GM18505 (cell line): ENCODE results near the gene SLC25A43.
"Not testable (repeated sequence)": the region's sequence is repeated elsewhere in the genome, so short reads cannot be mapped to it uniquely, and the experiment has no call there.

Source experiments
- ATAC-seq: cut with Tn5 transposase; IDR thresholded peaks from one replicate; pipeline ENCODE4 v1.9.1; 2021; ENCODE audit not compliant: unreplicated experiment
- POLR2A ChIP-seq: IDR thresholded peaks from 4 replicates; pipeline ENCODE4 v1.6.1; 2011; ENCODE audit warnings: borderline replicate concordance; ENCODE audit not compliant: insufficient read depth, insufficient read length; ENCODE audit errors: extremely low read depth

The SLC25A43 gene

GRCh38 chrX:119398974-119399771, at the start of gene SLC25A43:
Gene SLC25A43 (plus strand): TSS chrX:119399336. CDS start chrX:119399404, 68 bp downstream.
- peak; percentile 70 for TF ChIP-seq POLR2A
- peak; percentile 78 for ATAC-seq

GRCh38 chrX:119359618-119360382, 39.3 kb upstream of the SLC25A43 start:
- ATAC-seq, result no peak
- TF ChIP-seq POLR2A, result no peak

GRCh38 chrX:119361451-119361850, 37.7 kb upstream of the SLC25A43 start:
- ATAC-seq, result not testable (repeated sequence)

- ATAC-seq, result not testable (repeated sequence)
Measured at GRCh38 chrX:119362074-119362473, 37.1 kb upstream of the SLC25A43 start.

GRCh38 chrX:119363391-119363790, 35.7 kb upstream of the SLC25A43 start:
- no peak for ATAC-seq
- no peak for TF ChIP-seq POLR2A

- not testable (repeated sequence) for ATAC-seq
Measured at GRCh38 chrX:119371861-119372260, 27.3 kb upstream of the SLC25A43 start.

- no peak for ATAC-seq
- no peak for TF ChIP-seq POLR2A
Measured at GRCh38 chrX:119374736-119375135, 24.4 kb upstream of the SLC25A43 start.

GRCh38 chrX:119375561-119375960, 23.6 kb upstream of the SLC25A43 start:
- no peak for ATAC-seq
- no peak for TF ChIP-seq POLR2A

GRCh38 chrX:119376312-119376711, 22.8 kb upstream of the SLC25A43 start:
- ATAC-seq, result no peak
- no peak for TF ChIP-seq POLR2A

GRCh38 chrX:119381349-119381944, 17.7 kb upstream of the SLC25A43 start:
- ATAC-seq, result no peak
- TF ChIP-seq POLR2A, result no peak

GRCh38 chrX:119382606-119383005, 16.5 kb upstream of the SLC25A43 start:
- ATAC-seq, result no peak
- no peak for TF ChIP-seq POLR2A

GRCh38 chrX:119386685-119387084, 12.5 kb upstream of the SLC25A43 start:
- not testable (repeated sequence) for ATAC-seq

- ATAC-seq, result not testable (repeated sequence)
Measured at GRCh38 chrX:119387426-119387825, 11.7 kb upstream of the SLC25A43 start.

GRCh38 chrX:119389214-119389613, 9.9 kb upstream of the SLC25A43 start:
- TF ChIP-seq POLR2A, result no peak
- ATAC-seq, result no peak
